Hepatocyte (in vitro differentiated cells): ENCODE data around the gene MAN1B1. TPM values are rescaled to one million over a fixed set of nuclear protein-coding genes. Genes with fewer than 3 reads are reported as not detected.
A peak's percentile ranks its signal among the peaks of the same experiment; 100 is the strongest.

Experiments used
- DNase-seq: peaks from one replicate; pipeline ENCODE4 v3.0.0-alpha.2; 2016; ENCODE audit warnings: low spot score
- H2AFZ ChIP-seq: fragments of 200-600 bp; sonication (generic); 2 replicates; pipeline ENCODE4 v1.6.0; 2016; ENCODE audit warnings: antibody characterized with exemption, mild to moderate bottlenecking
- H3K27ac ChIP-seq: fragments of 200-600 bp; sonication (generic); 2 replicates; pipeline ENCODE4 v1.5.1; 2016; ENCODE audit warnings: mild to moderate bottlenecking
- H3K27me3 ChIP-seq: fragments of 200-600 bp; sonication (generic); 2 replicates; pipeline ENCODE4 v1.6.1; 2016
- H3K36me3 ChIP-seq: fragments of 200-600 bp; sonication (generic); replicated peaks from 2 replicates; pipeline ENCODE4 v1.5.1; 2016; ENCODE audit warnings: low read depth; ENCODE audit not compliant: insufficient read depth
- H3K4me1 ChIP-seq: fragments of 200-600 bp; sonication (generic); 2 replicates; pipeline ENCODE4 v1.5.1; 2016; ENCODE audit warnings: mild to moderate bottlenecking, moderate library complexity; ENCODE audit not compliant: insufficient read depth
- H3K4me2 ChIP-seq: fragments of 200-600 bp; sonication (generic); 2 replicates; pipeline ENCODE4 v1.6.0; 2016
- H3K4me3 ChIP-seq: fragments of 200-600 bp; sonication (generic); 2 replicates; pipeline ENCODE4 v1.5.1; 2016; ENCODE audit warnings: mild to moderate bottlenecking
- H3K79me2 ChIP-seq: fragments of 200-600 bp; sonication (generic); 2 replicates; pipeline ENCODE4 v1.6.0; 2017; ENCODE audit warnings: mild to moderate bottlenecking
- H3K9me2 ChIP-seq: fragments of 200-600 bp; sonication (generic); replicated peaks from 2 replicates; pipeline ENCODE4 v1.6.0; 2017; ENCODE audit warnings: mild to moderate bottlenecking; ENCODE audit not compliant: insufficient read depth
- H3K9me3 ChIP-seq: fragments of 200-600 bp; sonication (generic); 2 replicates; pipeline ENCODE4 v1.5.1; 2016; ENCODE audit warnings: low read depth, mild to moderate bottlenecking
- H4K20me1 ChIP-seq: fragments of 200-600 bp; sonication (generic); 2 replicates; pipeline ENCODE4 v1.6.0; 2016; ENCODE audit warnings: mild to moderate bottlenecking; ENCODE audit not compliant: insufficient read depth, poor library complexity, severe bottlenecking
- EZH2 ChIP-seq: fragments of 200-600 bp; sonication (generic); IDR thresholded peaks from 2 replicates; pipeline ENCODE4 v1.6.1; 2016; ENCODE audit warnings: antibody characterized with exemption, mild to moderate bottlenecking, borderline replicate concordance
- EZH2phosphoT487 ChIP-seq: fragments of 200-600 bp; sonication (generic); IDR thresholded peaks from one replicate; pipeline ENCODE4 v1.6.1; 2018; ENCODE audit warnings: antibody characterized with exemption, mild to moderate bottlenecking, low read depth, moderate library complexity; ENCODE audit not compliant: unreplicated experiment, severe bottlenecking
- WGBS: methylation state at CpG from one replicate; pipeline ENCODE4 v1.1.6; 2016; ENCODE audit warnings: low lambda C conversion rate; ENCODE audit errors: missing lambda C conversion rate; 5-methylcytosine and 5-hydroxymethylcytosine counted together
- polyA plus RNA-seq: library from polyadenylated mRNA; unstranded; fragments of >200 nt; fragmentation: Nextera tagmentation; extraction: Ambion mirVana; gene quantifications from 2 replicates; pipeline ENCODE4 v1.2.1, GENCODE V29; 2016
- total RNA-seq: library from RNA; depleted of rRNA; stranded (reverse); fragments of >200 nt; gene quantifications from 2 replicates; pipeline ENCODE4 v1.2.3, GENCODE V29; 2014
- TF ChIP-seq, protein P1 (sequence below): fragments of 200-600 bp; sonication (generic); IDR thresholded peaks from 2 replicates; pipeline ENCODE4 v1.5.1; 2016; ENCODE audit warnings: antibody characterized with exemption, mild to moderate bottlenecking; ENCODE audit not compliant: poor library complexity

The MAN1B1 gene
- total and polyA plus RNA-seq, 2 experiments from 2014 or later, result 60.8 to 94.2 TPM

GRCh38 chr9:137083394-137084004, 3.3 kb upstream of the MAN1B1 start:
- H3K9me3 ChIP-seq, result no peaks in the 10 kb centered on the region
- peaks cover 21% of the 10 kb centered on the region for H3K4me1 ChIP-seq
- DNase-seq, result peak; percentile 85
- TF ChIP-seq, protein P1, sequence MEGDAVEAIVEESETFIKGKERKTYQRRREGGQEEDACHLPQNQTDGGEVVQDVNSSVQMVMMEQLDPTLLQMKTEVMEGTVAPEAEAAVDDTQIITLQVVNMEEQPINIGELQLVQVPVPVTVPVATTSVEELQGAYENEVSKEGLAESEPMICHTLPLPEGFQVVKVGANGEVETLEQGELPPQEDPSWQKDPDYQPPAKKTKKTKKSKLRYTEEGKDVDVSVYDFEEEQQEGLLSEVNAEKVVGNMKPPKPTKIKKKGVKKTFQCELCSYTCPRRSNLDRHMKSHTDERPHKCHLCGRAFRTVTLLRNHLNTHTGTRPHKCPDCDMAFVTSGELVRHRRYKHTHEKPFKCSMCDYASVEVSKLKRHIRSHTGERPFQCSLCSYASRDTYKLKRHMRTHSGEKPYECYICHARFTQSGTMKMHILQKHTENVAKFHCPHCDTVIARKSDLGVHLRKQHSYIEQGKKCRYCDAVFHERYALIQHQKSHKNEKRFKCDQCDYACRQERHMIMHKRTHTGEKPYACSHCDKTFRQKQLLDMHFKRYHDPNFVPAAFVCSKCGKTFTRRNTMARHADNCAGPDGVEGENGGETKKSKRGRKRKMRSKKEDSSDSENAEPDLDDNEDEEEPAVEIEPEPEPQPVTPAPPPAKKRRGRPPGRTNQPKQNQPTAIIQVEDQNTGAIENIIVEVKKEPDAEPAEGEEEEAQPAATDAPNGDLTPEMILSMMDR, result no peak
- no peak for TF ChIP-seq EZH2
- TF ChIP-seq EZH2phosphoT487, result no peak
- H3K79me2 ChIP-seq, result peaks cover 20% of the 10 kb centered on the region
- no peaks in the 10 kb centered on the region for H3K9me2 ChIP-seq
- H3K4me2 ChIP-seq, result no peak overlapping the region
- WGBS, result 51% methylated on average over 12 of the region's 12 CpGs
- no peak overlapping the region for H2AFZ ChIP-seq
- H3K27ac ChIP-seq, result peak overlapping the region; percentile 57
- peaks cover 11% of the 10 kb centered on the region for H4K20me1 ChIP-seq
- no peak overlapping the region for H3K4me3 ChIP-seq
- peaks cover 9% of the 10 kb centered on the region for H3K27me3 ChIP-seq
- H3K36me3 ChIP-seq, result no peaks in the 10 kb centered on the region

DNA sequence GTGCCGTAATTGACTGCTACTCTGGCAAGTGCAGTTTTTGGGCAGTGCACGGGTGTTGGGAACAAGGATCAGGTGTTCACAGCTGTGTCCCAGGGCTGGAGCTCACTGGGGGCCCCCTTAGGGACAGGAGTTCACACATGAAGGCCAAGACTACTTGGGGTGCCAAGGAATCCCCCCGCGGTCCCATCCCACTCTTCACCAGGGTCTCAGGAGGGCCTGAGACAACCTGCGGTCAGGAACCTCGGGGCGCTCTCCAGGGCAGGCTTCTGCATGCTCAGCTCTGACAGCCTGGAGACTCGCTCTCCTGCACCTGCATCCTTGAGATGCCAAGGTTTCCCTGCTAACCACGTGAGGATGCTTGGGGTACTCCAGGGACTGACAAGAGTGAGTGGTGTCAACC, 2.3 kb upstream of the MAN1B1 start:
- TF ChIP-seq EZH2phosphoT487 (no peak), EZH2 (no peak)
- TF ChIP-seq, protein P1, result no peak
- Histone ChIP-seq H3K79me2 (peaks cover 21% of the 10 kb centered on the region), H3K9me2 (no peaks in the 10 kb centered on the region), H4K20me1 (peaks cover 5% of the 10 kb centered on the region), H3K27me3 (peaks cover under 1% of the 10 kb centered on the region), H3K4me2 (no peak overlapping the region), H3K36me3 (no peaks in the 10 kb centered on the region), H2AFZ (no peak overlapping the region), H3K9me3 (no peaks in the 10 kb centered on the region), H3K4me1 (peaks cover 17% of the 10 kb centered on the region), H3K4me3 (no peak overlapping the region), H3K27ac (no peak overlapping the region)
- 85% methylated on average over 9 of the region's 9 CpGs for WGBS
- DNase-seq, result no peak

GRCh38 chr9:137085920-137086530, 760 bp upstream of the MAN1B1 start:
- Histone ChIP-seq H3K4me2 (peak overlapping the region; percentile 86), H3K36me3 (no peaks in the 10 kb centered on the region), H3K9me3 (no peaks in the 10 kb centered on the region), H3K4me1 (peaks cover 17% of the 10 kb centered on the region), H3K79me2 (peaks cover 20% of the 10 kb centered on the region), H4K20me1 (peaks cover 4% of the 10 kb centered on the region), H2AFZ (peak overlapping the region; percentile 28), H3K9me2 (no peaks in the 10 kb centered on the region), H3K27me3 (no peaks in the 10 kb centered on the region), H3K27ac (peak overlapping the region; percentile 88), H3K4me3 (peak overlapping the region; percentile 34)
- TF ChIP-seq, protein P1, result no peak
- no peak for TF ChIP-seq EZH2phosphoT487
- TF ChIP-seq EZH2, result no peak
- WGBS, result 6% methylated on average over 25 of the region's 58 CpGs
- DNase-seq, result peak; percentile 55
